PC-3 (cell line): ENCODE results near the gene TXNDC12. TPM values are rescaled to one million over a fixed set of nuclear protein-coding genes. Genes with fewer than 3 reads are reported as not detected.

Experiments used
- ATAC-seq: fragments of 200-7000 bp; cut with Tn5 transposase; 2 replicates; pipeline ENCODE4 v1.9.1; 2020; ENCODE audit warnings: mild to moderate bottlenecking, moderate library complexity
- BruUV-seq: library from RNA; stranded (reverse); fragments of 400-500 nt; replicated peaks from 2 replicates; lab custom pipeline; 2021; lab: Mats Ljungman, UMichigan
- CTCF ChIA-PET: fragments of 300-600 bp; sonication (Branson Sonifier 250); formaldehyde crosslinking; loops from one replicate; lab custom pipeline; 2022; ENCODE audit warnings: antibody characterized with exemption; lab: Charles Lee
- POLR2A ChIA-PET: fragments of 300-600 bp; sonication (Branson Sonifier 250); formaldehyde crosslinking; loops from one replicate; lab custom pipeline; 2022; ENCODE audit warnings: antibody characterized with exemption; ENCODE audit not compliant: unreplicated experiment; lab: Charles Lee
- DNase-seq: peaks from one replicate; pipeline ENCODE4 v3.0.0-alpha.2; 2015
- H2AFZ ChIP-seq: fragments of 300-600 bp; sonication (generic); 2 replicates; pipeline ENCODE4 v1.6.0; 2016; ENCODE audit warnings: antibody characterized with exemption, low read length
- H3F3A ChIP-seq: fragments of 300-600 bp; sonication (generic); one replicate; pipeline ENCODE4 v1.6.0; 2017; ENCODE audit warnings: antibody characterized with exemption, low read length, control low read depth, mild to moderate bottlenecking; ENCODE audit not compliant: unreplicated experiment
- H3K27ac ChIP-seq: fragments of 300-600 bp; sonication (generic); 2 replicates; pipeline ENCODE4 v1.5.1; 2016; ENCODE audit warnings: mild to moderate bottlenecking, low read length
- H3K27me3 ChIP-seq: fragments of 300-600 bp; sonication (generic); 2 replicates; pipeline ENCODE4 v1.6.1; 2016; ENCODE audit warnings: low read length, mixed read lengths
- H3K36me3 ChIP-seq: fragments of 300-600 bp; sonication (generic); 2 replicates; pipeline ENCODE4 v1.6.1; 2016; ENCODE audit warnings: low read depth, mixed run types, low read length, mixed read lengths
- H3K4me1 ChIP-seq: fragments of 300-600 bp; sonication (generic); 2 replicates; pipeline ENCODE4 v1.5.1; 2016; ENCODE audit warnings: low read length; ENCODE audit not compliant: insufficient read depth
- H3K4me2 ChIP-seq: fragments of 300-600 bp; sonication (generic); 2 replicates; pipeline ENCODE4 v1.6.0; 2016; ENCODE audit warnings: low read length
- H3K4me3 ChIP-seq: fragments of 300-600 bp; sonication (generic); 2 replicates; pipeline ENCODE4 v1.5.1; 2016; ENCODE audit warnings: mild to moderate bottlenecking, low read length, mixed read lengths
- H3K79me2 ChIP-seq: fragments of 300-600 bp; sonication (generic); 2 replicates; pipeline ENCODE4 v1.6.1; 2017; ENCODE audit warnings: low read length, mixed read lengths
- H3K9ac ChIP-seq: fragments of 300-600 bp; sonication (generic); 2 replicates; pipeline ENCODE4 v1.6.0; 2016; ENCODE audit warnings: mild to moderate bottlenecking, low read length
- H3K9me2 ChIP-seq: fragments of 300-600 bp; sonication (generic); replicated peaks from 2 replicates; pipeline ENCODE4 v1.6.1; 2016; ENCODE audit warnings: mixed run types, low read length, mixed read lengths
- H3K9me3 ChIP-seq: fragments of 300-600 bp; sonication (generic); 2 replicates; pipeline ENCODE4 v1.6.1; 2016; ENCODE audit warnings: low read length, mixed read lengths
- H4K20me1 ChIP-seq: fragments of 300-600 bp; sonication (generic); 2 replicates; pipeline ENCODE4 v1.6.1; 2016; ENCODE audit warnings: low read length, mixed read lengths
- CTCF ChIP-seq: fragments of 300-600 bp; sonication (generic); conservative IDR thresholded peaks from 2 replicates; pipeline ENCODE4 v1.5.1; 2017; ENCODE audit warnings: antibody characterized with exemption, low read depth, mild to moderate bottlenecking, low read length
- EZH2 ChIP-seq: fragments of 300-600 bp; sonication (generic); IDR thresholded peaks from one replicate; pipeline ENCODE4 v1.6.1; 2017; ENCODE audit warnings: antibody characterized with exemption, mild to moderate bottlenecking, low read length; ENCODE audit not compliant: unreplicated experiment
- EZH2phosphoT487 ChIP-seq: fragments of 300-600 bp; sonication (generic); IDR thresholded peaks from 2 replicates; pipeline ENCODE4 v1.6.1; 2018; ENCODE audit warnings: mild to moderate bottlenecking, antibody characterized with exemption, low read length, borderline replicate concordance
- intact Hi-C: fragments of 100-400 bp; cut with micrococcal nuclease; formaldehyde crosslinking; loops from 2 replicates; pipeline ENCODE4 v1.9.0; 2023
- total RNA-seq: library from RNA; depleted of rRNA; stranded (reverse); fragments of >200 nt; gene quantifications from 2 replicates; pipeline ENCODE4 v1.2.3, GENCODE V29; 2014

Gene TXNDC12
- total RNA-seq, 1 experiment from 2014 or later, result 36.8 TPM

- Histone ChIP-seq H3K9me2 (no peaks in the 10 kb centered on the region), H3K4me2 (peak overlapping the region; percentile 99), H3K4me3 (peak overlapping the region; percentile 93), H3K36me3 (peaks cover 14% of the 10 kb centered on the region), H3K4me1 (peaks cover 33% of the 10 kb centered on the region), H3K27ac (no peak overlapping the region), H3F3A (no peaks in the 10 kb centered on the region), H3K9ac (peak overlapping the region; percentile 91), H3K27me3 (no peaks in the 10 kb centered on the region), H3K79me2 (peaks cover 82% of the 10 kb centered on the region), H2AFZ (no peak overlapping the region), H3K9me3 (no peaks in the 10 kb centered on the region), H4K20me1 (peaks cover 30% of the 10 kb centered on the region; the same call in 1 of the 2 replicates)
- DNase-seq, result no peak
- ChIA-PET POLR2A (no interaction called here), CTCF (no interaction called here)
- no peak for ATAC-seq
- BruUV-seq, result TSS peak; percentile 48
- no peak for TF ChIP-seq CTCF
- TF ChIP-seq EZH2, result no peak
- TF ChIP-seq EZH2phosphoT487, result no peak
- intact Hi-C loops, result loop anchor here (5.0 to 10.0 kb wide), 2 partner anchors 310 to 1118 kb away; partner anchors contain the start of gene CC2D1B
Observed at GRCh38 chr1:52057255-52057654, 2.3 kb upstream of the TXNDC12 start.

GRCh38 chr1:52056937-52057231 is 1.9 kb upstream of the TXNDC12 start:
- no peak for TF ChIP-seq CTCF
- no peak for TF ChIP-seq EZH2
- no peak for TF ChIP-seq EZH2phosphoT487
- Histone ChIP-seq H3K9ac (peak overlapping the region; percentile 91), H3K79me2 (peaks cover 85% of the 10 kb centered on the region), H3K4me3 (peak overlapping the region; percentile 93), H3K27me3 (no peaks in the 10 kb centered on the region), H3K4me1 (peaks cover 33% of the 10 kb centered on the region), H2AFZ (peak overlapping the region; percentile 92; the same call in 1 of the 2 replicates), H3K4me2 (peak overlapping the region; percentile 99), H3K36me3 (peaks cover 14% of the 10 kb centered on the region), H3F3A (no peaks in the 10 kb centered on the region), H3K27ac (peak overlapping the region; percentile 47; the same call in 1 of the 2 replicates), H3K9me3 (no peaks in the 10 kb centered on the region), H4K20me1 (peaks cover 30% of the 10 kb centered on the region; the same call in 1 of the 2 replicates), H3K9me2 (no peaks in the 10 kb centered on the region)
- BruUV-seq, result no TSS peak
- ATAC-seq (no peak), DNase-seq (no peak)
- intact Hi-C loops, result loop anchor here (1.0 to 10.0 kb wide), 3 partner anchors 24 to 1118 kb away; partner anchors contain the start of genes CC2D1B and KTI12
- ChIA-PET CTCF (no interaction called here), POLR2A (interaction anchor here (0.6 kb wide), 1 partner anchor 183 kb away, joined by 3 read pairs; no protein-coding TSS in a partner anchor)
